IPS DF 6.9 (cell line): ENCODE data around the gene HDAC3.
"Not testable (repeated sequence)": the region's sequence is repeated elsewhere in the genome, so short reads cannot be mapped to it uniquely, and the experiment has no call there.

Experiments used
- DNase-seq: peaks from one replicate; pipeline ENCODE4 v3.0.0-alpha.2; 2013; ENCODE audit warnings: low read depth, low spot score
- H3K27ac ChIP-seq: one replicate; pipeline ENCODE4 v1.5.1; 2013; ENCODE audit warnings: low read length, control low read depth
- H3K27me3 ChIP-seq: 2 replicates; pipeline ENCODE4 v1.6.1; 2013; ENCODE audit warnings: mild to moderate bottlenecking, low read length; ENCODE audit not compliant: control insufficient read depth, insufficient read depth
- H3K36me3 ChIP-seq: 2 replicates; pipeline ENCODE4 v1.6.1; 2013; ENCODE audit warnings: low read length; ENCODE audit not compliant: control insufficient read depth, insufficient read depth
- H3K4me1 ChIP-seq: 2 replicates; pipeline ENCODE4 v1.6.1; 2013; ENCODE audit warnings: low read length; ENCODE audit not compliant: control insufficient read depth, insufficient read depth
- H3K4me3 ChIP-seq: 2 replicates; pipeline ENCODE4 v1.5.1; 2013; ENCODE audit warnings: mild to moderate bottlenecking, low read length
- H3K9me3 ChIP-seq: 2 replicates; pipeline ENCODE4 v1.6.1; 2013; ENCODE audit warnings: low read length, inconsistent platforms; ENCODE audit not compliant: control insufficient read depth, insufficient read depth
- WGBS: extraction: QIAGEN DNeasy Blood & Tissue Kit; methylation state at CpG from one replicate; pipeline ENCODE4 v1.1.7; 2013; ENCODE audit warnings: mixed read lengths, missing lambda C conversion rate; ENCODE audit not compliant: insufficient read length, insufficient coverage; 5-methylcytosine and 5-hydroxymethylcytosine counted together

HDAC3 gene

GRCh38 chr5:141617682-141618029 is 19.0 kb downstream of the HDAC3 start:
- Histone ChIP-seq H3K4me3 (peak overlapping the region; percentile 87; the same call in 1 of the 2 replicates), H3K27me3 (no peaks in the 10 kb centered on the region), H3K9me3 (no peaks in the 10 kb centered on the region), H3K4me1 (0 out of 2 replicates have a peak, but pooled peaks cover 1% of the 10 kb centered on the region), H3K27ac (no peak overlapping the region), H3K36me3 (no peaks in the 10 kb centered on the region; the same call in 1 of the 2 replicates)
- no CpG with 5 or more reads among the region's 9 CpGs for WGBS
- no peak for DNase-seq

- Histone ChIP-seq H3K27ac (no peak overlapping the region), H3K36me3 (no peaks in the 10 kb centered on the region; the same call in 1 of the 2 replicates), H3K4me3 (no peak overlapping the region), H3K27me3 (no peaks in the 10 kb centered on the region), H3K4me1 (0 out of 2 replicates have a peak, but pooled peaks cover 1% of the 10 kb centered on the region), H3K9me3 (no peaks in the 10 kb centered on the region)
- no peak for DNase-seq
- WGBS: no CpG with 5 or more reads among the region's 2 CpGs
These were observed 19.5 kb downstream of the HDAC3 start for GRCh38 chr5:141617128-141617527.

- WGBS: no CpG with 5 or more reads among the region's 9 CpGs
- H3K27ac ChIP-seq: no peak overlapping the region
These were observed 20.5 kb downstream of the HDAC3 start for GRCh38 chr5:141615991-141616720.

GRCh38 chr5:141613344-141613743 is 23.3 kb downstream of the HDAC3 start:
- Histone ChIP-seq H3K4me1 (0 out of 2 replicates have a peak, but pooled peaks cover 1% of the 10 kb centered on the region), H3K4me3 (no peak overlapping the region), H3K27me3 (no peaks in the 10 kb centered on the region), H3K36me3 (no peaks in the 10 kb centered on the region), H3K27ac (no peak overlapping the region), H3K9me3 (no peaks in the 10 kb centered on the region)
- no peak for DNase-seq

More at GRCh38 chr5:141615991-141616720, 20.5 kb downstream of the HDAC3 start:
- Histone ChIP-seq H3K9me3 (no peaks in the 10 kb centered on the region), H3K4me3 (no peak overlapping the region), H3K36me3 (no peaks in the 10 kb centered on the region; the same call in 1 of the 2 replicates), H3K27me3 (no peaks in the 10 kb centered on the region), H3K4me1 (0 out of 2 replicates have a peak, but pooled peaks cover 1% of the 10 kb centered on the region)
- DNase-seq: no peak

GRCh38 chr5:141611289-141611688 is 25.4 kb downstream of the HDAC3 start:
- Histone ChIP-seq H3K9me3 (no peaks in the 10 kb centered on the region), H3K4me3 (no peak overlapping the region), H3K4me1 (0 out of 2 replicates have a peak, but pooled peaks cover 1% of the 10 kb centered on the region), H3K27me3 (no peaks in the 10 kb centered on the region), H3K27ac (no peak overlapping the region), H3K36me3 (no peaks in the 10 kb centered on the region)
- WGBS: no CpG with 5 or more reads among the region's 3 CpGs
- DNase-seq: no peak

- WGBS: no CpG with 5 or more reads among the region's 7 CpGs
- not testable (repeated sequence) for H3K4me1 ChIP-seq, H3K27ac ChIP-seq, H3K27me3 ChIP-seq, H3K36me3 ChIP-seq, H3K9me3 ChIP-seq, H3K4me3 ChIP-seq, DNase-seq
These were observed 26.7 kb downstream of the HDAC3 start for GRCh38 chr5:141609921-141610320.

- no peaks in the 10 kb centered on the region for H3K36me3 ChIP-seq
- H3K27ac ChIP-seq: no peak overlapping the region
- H3K9me3 ChIP-seq: no peaks in the 10 kb centered on the region
- H3K27me3 ChIP-seq: no peaks in the 10 kb centered on the region
- 0 out of 2 replicates have a peak, but pooled peaks cover 1% of the 10 kb centered on the region for H3K4me1 ChIP-seq
- DNase-seq: no peak
- WGBS: no CpG with 5 or more reads among the region's 3 CpGs
- H3K4me3 ChIP-seq: no peak overlapping the region
These were observed 27.6 kb downstream of the HDAC3 start for GRCh38 chr5:141609044-141609443.

- Histone ChIP-seq H3K4me3 (no peak overlapping the region), H3K36me3 (no peaks in the 10 kb centered on the region), H3K27me3 (no peaks in the 10 kb centered on the region), H3K27ac (no peak overlapping the region), H3K4me1 (no peaks in the 10 kb centered on the region), H3K9me3 (no peaks in the 10 kb centered on the region)
- WGBS: no CpG with 5 or more reads among the region's 1 CpG
- no peak for DNase-seq
These were observed 28.1 kb downstream of the HDAC3 start for GRCh38 chr5:141608557-141608956.

GRCh38 chr5:141608046-141608445 is 28.6 kb downstream of the HDAC3 start:
- H3K4me1 ChIP-seq: no peaks in the 10 kb centered on the region
- no peak overlapping the region for H3K4me3 ChIP-seq
- no peaks in the 10 kb centered on the region for H3K36me3 ChIP-seq
- WGBS: no CpG with 5 or more reads among the region's 2 CpGs
- no peak overlapping the region for H3K27ac ChIP-seq
- no peaks in the 10 kb centered on the region for H3K27me3 ChIP-seq
- no peaks in the 10 kb centered on the region for H3K9me3 ChIP-seq
- no peak for DNase-seq

- Histone ChIP-seq H3K9me3 (no peaks in the 10 kb centered on the region), H3K27ac (no peak overlapping the region), H3K4me3 (no peak overlapping the region), H3K36me3 (no peaks in the 10 kb centered on the region), H3K4me1 (no peaks in the 10 kb centered on the region), H3K27me3 (no peaks in the 10 kb centered on the region)
- WGBS: no CpG with 5 or more reads among the region's 6 CpGs
- no peak for DNase-seq
These were observed 30.9 kb downstream of the HDAC3 start for GRCh38 chr5:141605523-141606277.
